ENCODE results near the gene SUMF1. TPM values are rescaled to one million over a fixed set of nuclear protein-coding genes. Genes with fewer than 3 reads are reported as not detected.

The SUMF1 gene
- total RNA-seq: 34.0 TPM

DNA sequence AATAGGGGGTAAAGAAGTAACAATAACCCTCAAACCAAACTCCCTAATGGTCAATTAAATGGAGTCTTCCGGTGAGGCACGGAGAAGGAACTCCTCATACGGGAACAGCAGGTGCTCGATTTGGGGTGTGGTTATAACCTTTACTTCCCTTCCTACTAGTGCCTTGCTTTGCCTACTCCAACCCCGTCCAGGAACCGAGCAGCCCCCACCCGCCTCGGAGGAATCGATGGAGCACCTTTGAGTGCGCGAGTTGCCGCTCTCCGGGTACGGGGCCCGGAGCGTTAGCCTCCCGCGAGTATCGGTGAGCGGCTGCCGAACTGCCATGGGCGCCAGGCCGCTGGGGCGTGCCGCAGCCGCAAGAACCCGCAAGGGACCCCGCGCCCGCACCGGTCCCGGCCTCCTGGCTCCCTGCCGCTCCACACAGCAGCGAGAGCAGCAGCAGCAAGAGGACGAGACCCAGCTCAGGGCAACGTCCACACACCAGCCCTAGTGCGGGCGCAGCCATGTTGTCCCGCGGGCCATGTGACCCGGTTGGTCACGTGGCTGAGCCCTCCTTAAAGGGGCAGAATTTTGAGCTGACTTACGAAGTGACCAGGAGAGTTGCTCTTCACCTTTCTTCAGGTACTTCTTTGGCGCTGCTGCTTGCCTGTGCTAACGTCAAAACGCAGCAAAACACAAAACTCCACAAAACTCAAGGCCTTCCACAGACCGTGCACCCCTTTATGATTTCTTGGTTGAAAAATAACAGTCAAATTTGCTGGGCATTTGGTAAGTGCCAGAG lies at the start of gene SUMF1:
TSS of gene SUMF1 (minus strand) at position 529 of the 781 bp plus-strand sequence. CDS start at position 505, 24 bp downstream.
- DNase-seq: peak; percentile 65

DNA sequence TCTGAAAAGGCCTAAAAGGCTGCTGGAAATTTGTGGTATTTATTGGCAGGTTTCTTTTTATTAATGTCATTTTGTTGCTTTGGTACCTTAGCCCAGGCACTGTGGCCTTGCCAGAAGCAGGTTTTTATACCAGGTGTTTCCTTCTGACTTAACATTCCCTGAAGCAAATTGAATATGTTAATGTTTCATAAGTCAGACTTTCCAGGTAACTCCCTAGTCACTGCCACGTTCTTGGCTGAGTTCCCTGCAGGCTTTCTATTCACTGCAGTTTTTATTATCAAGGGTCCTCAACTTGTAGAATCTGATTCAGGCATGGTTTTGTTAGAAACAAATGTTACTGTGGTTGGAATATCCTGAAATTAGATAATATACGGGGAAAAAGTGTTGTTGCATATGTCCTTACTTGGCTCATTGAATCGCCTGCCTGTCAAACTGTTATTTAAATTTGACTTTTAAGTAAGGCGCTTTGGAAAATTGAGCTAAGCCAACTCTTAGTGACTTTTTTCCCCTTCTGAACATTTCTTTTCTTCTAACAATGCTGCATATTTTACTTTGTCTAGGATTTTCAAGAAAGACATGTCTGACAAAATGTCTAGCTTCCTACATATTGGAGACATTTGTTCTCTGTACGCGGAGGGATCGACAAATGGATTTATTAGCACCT lies 49.0 kb upstream of the SUMF1 start:
- no peak for DNase-seq

DNA sequence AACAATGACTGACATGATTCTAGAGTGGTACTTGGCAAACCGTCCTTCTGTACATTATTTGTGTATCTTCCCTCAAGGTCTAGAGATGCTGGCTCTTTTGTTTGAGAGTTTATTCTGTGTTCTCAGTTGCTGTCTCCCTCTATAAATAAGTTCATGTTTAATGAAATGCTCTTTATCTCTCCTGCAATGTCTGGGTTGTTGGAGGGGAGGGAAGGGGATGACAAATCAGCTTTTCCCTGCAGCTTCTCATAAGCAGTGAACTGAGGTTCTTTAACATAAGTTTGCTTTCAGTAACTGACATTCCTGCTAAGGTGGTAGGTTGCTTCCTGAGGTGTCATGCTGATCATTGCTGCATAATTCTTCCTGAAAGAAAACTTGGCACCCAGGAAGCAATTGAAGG lies 47.8 kb upstream of the SUMF1 start:
- no peak for DNase-seq

DNA sequence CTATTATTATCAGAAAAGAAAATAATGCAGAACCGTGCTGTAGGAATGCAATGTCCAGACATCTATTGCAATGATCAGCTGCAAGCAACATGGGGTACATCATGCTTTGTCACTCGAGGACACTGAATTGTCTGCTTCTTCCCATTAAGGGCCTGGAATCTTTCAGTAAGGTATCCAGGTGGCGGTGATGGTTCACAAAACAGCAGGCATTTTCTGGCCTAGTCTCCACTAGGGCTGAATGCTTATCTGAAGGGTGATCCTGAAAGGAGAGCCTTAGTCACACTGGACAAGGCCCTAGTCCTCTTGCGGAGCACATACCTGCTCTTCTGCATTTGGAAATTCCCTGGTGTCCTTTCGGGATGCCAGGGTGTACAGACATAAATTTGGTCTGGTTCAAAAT lies 47.3 kb upstream of the SUMF1 start:
- no peak for DNase-seq

DNA sequence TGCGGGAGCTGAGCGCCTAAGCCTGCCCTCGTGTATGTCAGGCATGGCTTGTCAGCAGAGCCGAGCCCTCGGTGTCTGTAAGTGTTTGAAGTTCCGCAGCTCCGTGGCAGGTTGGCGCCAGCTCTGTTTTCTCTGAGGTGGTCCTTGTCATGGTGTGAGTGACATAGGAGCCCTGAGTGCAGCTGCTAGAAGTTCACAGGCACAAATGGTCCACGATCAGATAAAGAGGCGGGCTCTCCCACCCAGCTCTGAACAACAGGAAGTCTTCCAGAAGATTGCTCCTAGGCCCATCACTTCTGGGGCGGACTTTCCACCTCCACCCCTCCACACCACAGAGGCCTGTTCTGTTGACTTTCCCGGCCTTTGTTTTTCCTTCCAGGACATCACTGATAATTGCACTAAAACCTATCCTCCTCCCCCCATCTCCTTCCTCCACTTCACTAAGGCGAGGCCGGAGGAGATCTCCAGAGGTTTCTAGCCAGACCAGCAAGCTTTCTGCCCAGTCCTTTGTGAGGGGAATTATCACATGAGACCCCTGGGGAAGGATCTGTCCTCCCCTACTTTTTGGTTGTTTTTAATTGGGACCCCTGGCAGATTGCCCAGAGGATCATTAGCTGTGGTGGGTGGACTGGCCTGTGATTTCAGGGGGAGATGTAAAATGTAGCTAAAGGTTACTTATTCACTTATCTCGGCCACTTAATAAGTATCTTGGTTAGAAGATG lies 46.0 kb upstream of the SUMF1 start:
- DNase-seq: no peak

DNA sequence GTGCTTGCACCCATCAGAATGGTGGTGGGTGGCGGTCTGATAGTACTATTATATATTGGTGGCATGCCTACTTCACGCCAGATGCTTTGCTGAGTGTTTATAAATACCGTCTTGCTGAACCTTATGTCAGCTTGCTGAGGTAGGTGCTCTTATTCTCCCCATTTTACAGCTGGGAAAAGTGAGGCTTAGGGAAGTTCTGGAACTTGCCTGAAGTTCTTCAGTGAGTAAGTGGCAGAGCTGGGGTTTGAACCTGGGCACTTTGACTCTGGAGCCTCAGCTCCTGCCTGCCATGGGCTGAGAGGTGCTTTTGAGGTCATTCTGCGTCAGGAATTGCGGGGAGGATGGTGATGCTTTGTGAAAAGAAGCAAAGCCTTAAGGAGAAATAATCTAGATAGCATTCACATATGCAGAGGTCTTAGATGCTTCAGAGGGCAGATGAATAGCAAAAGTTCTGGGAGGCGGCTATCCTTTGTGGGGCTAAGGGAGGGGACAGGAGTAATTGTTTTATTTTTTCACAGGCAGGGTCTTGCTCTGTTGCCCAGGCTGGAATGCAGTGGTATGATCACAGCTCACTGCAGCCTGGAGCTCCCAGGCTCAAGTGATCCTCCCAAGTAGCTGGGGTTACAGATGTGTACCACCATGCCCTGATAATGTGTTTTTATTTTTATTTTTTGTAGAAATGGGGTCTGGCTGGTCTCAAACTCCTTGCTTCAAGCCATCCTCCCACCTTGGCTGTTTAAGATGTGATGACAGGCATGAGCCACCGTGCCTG lies 44.6 kb upstream of the SUMF1 start:
- no peak for DNase-seq

DNA sequence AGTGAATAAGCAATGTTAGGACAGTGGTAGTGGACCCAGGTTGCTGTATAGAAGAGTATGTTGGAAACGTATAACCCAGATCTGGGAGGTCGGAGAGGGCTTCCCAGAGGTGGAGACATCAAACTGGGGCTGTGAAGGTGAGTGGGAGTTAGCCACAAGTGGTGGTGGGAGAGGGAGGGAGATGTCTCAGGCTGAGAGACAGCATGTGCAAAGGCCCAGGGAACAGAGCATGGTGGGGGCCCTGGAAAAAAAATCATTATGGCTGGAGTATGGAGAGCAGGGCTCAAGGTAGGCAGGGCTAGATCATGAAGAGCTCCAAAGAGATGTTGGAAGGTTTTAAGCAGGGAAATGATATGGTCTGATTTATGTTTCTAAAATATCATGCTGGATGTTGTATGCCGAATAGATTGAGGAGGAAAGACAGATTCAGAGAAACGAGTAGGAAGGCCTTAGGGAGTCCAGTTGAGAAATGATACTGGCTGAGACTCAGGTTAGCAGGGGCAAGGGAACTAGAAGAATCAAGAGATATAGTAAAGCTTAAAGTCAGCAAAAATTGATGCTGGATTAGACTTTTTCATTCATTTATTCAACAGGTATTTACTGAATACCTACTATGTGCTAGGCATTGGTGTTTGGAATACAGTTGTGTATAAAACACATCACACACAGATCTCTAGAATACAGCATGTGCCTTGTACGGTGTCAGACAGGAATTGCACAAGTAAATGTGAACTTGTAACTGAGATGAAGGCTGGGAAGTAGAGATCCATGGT lies 43.1 kb upstream of the SUMF1 start:
- DNase-seq: no peak

DNA sequence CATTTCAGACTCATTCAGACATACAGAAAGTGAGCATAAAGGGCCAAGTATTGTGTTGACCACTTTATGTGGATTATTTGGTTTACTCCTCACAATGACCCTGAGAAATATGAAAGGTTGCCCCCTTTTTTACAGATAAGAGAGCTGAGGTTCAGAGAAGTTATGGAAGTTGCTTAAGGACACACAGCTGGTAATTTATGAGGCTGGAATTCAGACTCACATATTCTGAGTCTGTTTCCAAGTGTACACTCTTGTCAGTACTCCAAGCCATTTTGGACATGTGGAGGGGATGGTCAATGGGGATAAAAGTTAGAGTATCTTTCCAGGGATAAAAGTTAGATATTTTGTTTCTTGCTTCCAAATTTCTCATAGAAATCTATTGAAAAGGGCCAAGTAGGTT lies 42.0 kb upstream of the SUMF1 start:
- no peak for DNase-seq

DNA sequence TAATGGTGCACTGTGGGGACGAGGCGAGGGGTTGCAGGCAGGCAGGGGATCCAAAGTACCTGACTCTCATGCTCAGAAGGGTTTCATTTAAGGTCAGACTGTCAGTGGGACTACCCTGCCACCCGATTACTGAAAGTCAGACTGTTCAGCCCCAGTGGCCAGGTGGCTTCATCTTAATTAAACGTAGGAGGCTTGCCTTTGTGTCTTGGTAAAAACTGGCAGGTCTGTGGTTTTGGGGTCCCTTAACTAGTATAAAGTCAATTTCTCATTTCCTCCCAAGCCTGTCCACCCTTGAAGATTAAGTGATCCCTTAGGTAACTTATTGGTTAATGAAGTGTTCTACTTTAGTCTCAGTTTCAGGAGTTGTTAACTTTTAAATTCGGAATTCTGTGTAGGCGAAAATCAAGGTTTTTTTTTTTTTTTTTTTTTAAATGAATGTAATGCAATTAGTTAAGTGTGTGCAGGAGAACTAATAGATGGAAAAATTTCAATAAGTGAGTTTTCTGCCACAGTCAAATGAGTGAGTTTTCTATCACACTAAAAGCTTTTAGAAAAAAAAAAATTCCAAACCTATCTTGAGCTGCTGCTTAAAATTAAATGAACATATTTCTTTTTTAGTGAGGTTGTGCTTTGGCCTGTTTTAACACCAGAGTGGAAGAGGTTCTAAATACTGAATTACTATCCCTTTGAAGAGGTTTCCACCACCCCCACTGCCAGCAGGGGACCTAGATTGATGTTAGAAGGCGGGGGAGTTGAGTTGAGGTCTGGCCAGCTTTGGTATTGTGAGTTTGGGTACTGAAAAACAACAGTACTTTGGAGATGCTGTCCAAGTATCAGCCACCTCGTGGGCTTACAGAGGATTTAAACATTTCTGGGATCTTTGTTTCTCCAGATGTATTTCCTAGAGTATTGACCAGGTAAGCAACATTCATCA lies 41.2 kb upstream of the SUMF1 start:
- no peak for DNase-seq

DNA sequence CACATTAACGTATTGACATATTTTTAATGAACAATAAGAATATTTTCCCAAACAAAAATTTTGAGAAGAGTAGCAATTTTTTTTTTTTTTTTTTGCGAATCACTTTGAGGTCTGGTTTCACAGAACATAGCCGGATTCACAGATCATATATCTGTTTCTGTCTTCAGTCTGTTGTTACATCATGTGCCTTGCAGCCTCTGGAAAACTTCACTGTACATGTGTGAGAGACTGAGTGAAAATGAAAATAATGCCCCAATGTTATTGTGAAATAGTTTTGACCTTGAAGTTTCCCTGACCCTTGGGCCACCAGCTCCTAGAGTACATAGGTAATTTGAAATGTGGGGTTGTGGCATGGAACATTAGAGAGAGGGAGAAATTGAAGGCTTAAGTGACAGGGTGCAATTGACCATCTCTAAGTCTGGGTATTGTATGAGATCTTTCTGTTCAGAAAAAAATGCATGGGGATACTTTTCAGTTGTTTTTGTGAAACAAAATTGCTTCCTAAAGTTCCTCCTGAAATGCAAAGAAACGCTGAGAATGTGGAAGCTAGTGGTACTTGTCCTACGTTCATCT lies 40.0 kb upstream of the SUMF1 start:
- peak; percentile 7 for DNase-seq

DNA sequence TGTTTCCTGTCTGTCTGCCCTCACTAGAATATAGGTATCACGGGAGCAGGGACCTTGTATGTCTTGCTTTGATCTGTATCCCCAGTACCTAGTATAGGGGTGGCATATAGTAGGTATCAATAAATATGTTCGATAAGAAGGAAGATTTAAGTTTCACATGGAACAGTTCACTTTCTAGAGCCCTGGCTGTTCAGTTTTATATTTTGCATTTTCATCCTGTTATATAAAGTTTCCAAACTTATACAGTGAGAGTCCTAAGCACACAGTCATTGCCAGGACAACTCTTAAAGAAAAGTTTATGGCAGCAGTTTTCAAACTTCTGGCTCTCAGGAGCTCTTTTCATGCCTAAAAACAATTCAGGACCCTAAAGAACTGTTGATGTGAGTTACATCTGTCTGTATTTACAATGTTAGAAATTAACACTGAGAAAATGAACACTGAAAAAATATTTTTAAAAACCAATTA lies 39.5 kb upstream of the SUMF1 start:
- no peak for DNase-seq

DNA sequence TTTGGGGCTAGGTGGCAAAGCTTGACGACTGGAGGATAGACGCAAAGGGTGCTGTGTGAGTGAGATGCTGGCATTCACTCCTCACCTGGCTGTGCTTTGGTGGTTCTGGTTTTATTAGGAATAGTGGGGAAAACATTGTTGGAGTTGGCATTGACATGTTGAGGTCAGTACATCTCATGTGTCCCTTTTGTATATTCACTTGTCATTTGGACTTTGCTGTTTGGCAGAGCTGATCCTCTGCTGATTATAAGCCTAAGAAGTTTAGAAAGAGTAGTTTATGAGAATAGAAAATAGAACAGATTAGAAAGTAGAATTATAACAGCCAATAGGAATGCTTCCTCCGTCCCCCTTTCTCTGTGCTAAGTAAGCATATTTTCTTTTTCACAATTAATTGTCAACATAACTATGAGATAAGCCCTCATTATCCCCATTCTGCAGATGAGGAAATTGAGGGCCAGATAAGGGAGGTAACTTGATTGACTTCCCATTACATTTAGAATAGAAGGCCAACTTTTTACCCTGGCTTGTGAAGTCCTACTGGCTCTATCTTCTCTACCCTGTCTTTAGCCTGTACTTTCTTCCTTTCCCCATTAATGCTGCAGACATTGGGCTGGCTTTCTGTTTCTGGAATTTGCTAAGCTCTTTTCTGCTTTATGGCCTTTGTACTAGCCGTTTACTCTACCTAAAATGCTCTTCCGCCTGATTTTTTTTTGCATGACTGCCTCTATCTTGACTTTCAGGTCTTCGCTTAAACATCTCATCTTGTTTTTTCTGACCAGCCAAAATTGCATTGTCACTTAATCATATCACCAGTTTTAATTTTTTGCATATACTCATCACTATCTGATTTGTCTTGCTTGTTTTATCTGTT lies 38.9 kb upstream of the SUMF1 start:
- no peak for DNase-seq

DNA sequence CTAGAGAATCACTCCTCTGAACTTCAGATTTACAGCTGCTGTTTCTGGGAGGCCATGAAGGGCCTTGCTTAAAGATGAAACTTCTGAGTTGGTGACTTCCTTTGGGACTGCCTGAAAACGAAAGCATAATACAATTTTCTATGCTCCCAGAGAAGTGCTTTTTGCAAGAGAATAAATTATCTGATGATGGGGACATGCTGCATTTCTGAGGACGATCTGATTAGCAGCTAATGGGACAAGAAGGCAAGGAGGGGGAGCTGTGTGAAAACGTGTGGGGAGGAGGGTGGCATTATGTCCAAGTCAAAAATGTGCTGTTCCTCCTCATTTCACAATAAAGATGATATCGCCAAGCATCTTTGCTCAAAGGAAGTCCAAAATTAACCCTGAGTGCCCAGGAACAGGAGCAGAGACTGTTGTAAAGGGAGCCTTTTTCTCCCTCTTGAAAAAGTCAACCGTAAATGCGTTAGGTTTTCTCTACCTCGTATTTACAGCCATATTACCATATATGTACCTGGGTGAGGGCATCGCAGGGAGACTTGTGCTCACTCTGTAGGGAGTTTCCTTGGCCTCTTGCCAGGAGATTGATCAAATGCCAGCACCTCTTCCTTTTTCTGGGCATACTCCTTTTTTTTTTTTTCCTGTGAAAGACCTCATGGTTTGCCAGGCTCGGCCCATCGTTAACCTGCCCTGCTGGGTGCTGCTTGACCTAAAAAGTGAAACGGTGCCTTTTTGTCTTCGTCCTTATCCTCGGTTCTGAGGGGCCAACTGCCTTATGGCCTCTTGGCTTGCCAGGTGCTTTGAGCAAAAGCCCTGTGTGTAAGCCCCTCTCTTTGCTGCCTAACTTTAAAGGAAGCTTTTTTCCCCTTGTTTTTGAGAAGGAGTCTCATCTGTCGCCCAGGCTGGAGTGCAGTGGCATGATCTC lies 37.5 kb upstream of the SUMF1 start:
- DNase-seq: no peak

DNA sequence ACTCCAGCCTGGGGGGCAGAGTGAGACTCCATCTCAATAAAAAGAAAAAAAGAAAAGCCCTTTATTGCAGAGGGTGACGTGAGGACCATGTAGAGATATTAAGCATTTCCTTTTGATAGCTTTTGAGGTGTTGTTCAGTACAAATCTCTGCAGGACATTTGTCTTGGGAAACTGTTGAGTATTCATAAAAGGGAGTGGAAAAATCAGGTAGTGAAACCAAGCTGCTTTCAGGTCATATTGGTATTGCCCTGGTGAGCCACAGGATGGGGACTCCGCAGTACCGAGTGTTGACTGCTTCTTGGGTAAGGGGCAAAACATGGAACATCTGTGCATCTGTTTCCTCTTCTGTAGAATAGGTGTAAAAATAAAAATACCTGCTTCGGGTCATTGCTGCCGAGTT lies 36.0 kb upstream of the SUMF1 start:
- DNase-seq: no peak

DNA sequence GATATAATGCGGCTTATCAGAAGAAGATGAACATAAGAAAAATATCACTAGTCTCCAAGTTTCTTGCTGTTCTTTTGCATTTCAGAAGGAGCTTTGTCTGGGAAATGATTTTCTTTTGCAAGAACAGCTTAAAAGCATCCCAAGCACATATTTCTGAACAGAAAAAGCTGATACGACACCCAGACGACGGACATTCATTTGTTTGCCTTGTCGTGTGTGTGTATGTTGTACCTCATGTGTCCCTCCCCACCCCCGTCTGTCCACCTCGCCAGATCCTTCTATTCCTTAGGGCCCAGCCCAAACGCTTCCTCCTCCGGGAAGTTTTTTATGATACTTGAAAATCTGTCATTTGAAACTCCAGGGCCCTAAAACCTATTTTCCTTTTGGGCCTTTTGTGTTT lies 34.9 kb upstream of the SUMF1 start:
- no peak for DNase-seq

DNA sequence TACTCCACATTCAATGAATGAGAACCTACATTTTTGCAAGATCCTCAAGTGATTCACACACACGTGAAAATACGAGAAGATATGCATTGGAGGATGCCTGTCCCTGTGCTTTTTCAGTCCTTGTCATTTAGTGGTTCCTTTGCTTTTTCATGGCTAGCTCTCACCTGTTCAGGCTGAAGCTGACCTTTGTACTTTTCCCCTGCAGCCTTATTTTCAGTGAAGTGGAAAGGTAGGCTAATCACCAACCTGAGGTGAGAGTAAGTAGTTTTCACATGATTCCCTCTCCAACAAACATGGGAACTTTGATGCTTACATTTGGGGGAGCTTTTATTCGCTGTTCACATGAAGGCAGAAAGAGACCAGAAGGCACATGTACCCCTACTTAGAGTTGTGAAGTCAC lies 34.4 kb upstream of the SUMF1 start:
- DNase-seq: no peak

DNA sequence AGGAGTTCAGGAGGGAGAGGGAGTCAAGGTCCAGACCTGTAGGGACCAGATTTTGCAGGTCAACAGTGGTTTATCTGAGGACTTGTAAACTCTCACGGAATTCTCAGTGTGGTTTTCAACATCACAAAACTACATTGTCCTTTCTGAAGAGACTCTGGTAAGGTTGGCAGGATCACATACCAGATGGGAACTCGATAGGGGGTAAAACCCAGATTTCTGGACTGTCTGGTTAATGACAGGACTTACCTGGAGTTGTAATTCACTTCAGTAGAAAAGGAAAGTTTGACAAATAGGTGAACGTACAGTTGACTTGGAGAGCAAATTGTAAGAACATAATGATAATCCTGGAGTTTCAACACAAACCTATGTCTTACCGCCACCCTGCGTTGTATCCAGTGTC lies 31.4 kb upstream of the SUMF1 start:
- DNase-seq: no peak

DNA sequence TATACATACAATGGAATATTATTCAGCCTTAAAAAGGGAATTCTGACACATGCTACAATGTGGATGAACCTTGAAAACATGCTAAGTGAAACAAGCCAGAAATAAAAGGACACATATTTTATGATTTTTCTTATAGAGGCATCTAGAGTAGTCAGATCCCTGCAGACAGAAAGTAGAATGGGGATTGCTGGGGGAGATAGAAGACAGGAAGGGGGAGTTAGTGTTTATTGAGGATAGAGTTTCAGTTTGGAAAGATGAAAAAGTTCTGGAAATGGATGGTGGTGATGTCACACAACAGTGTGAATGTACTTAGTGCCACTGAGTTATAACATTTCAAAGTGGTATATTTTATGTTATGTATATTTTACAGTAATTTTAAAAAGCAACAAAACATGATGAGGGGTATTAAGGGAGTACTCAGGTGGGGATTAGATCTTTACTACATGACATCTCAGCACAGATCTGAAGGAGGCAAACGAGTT lies 30.8 kb upstream of the SUMF1 start:
- no peak for DNase-seq

All from skin of body (tissue), 2 donors.